ENCODE data around the gene HDAC4. TPM values are rescaled to one million over a fixed set of nuclear protein-coding genes. Genes with fewer than 3 reads are reported as not detected.
"Not testable (repeated sequence)": the region's sequence is repeated elsewhere in the genome, so short reads cannot be mapped to it uniquely, and the experiment has no call there.

The HDAC4 gene
- total RNA-seq, 1 donor from 2014 or later: 7.8 TPM

GRCh38 chr2:239042046-239042445 lies 358.8 kb downstream of the HDAC4 start:
- no peak overlapping the region for H3K4me3 ChIP-seq (ENCODE audit: low read depth, low read length)
- no peak for TF ChIP-seq CTCF (IDR thresholded peaks at IDR 0.05; ENCODE audit: insufficient read depth, low read length, poor library complexity, severe bottlenecking)
- no peak for DNase-seq (ENCODE audit: low read depth)
- no peaks in the 10 kb centered on the region for H3K36me3 ChIP-seq (ENCODE audit: control insufficient read depth, insufficient read depth, low read length)
- H3K27me3 ChIP-seq (ENCODE audit: control insufficient read depth, insufficient read depth, low read length): peaks cover 10% of the 10 kb centered on the region

- H3K27me3 ChIP-seq (ENCODE audit: control insufficient read depth, insufficient read depth, low read length): peaks cover 10% of the 10 kb centered on the region
- H3K36me3 ChIP-seq (ENCODE audit: control insufficient read depth, insufficient read depth, low read length): no peaks in the 10 kb centered on the region
- no peak overlapping the region for H3K4me3 ChIP-seq (ENCODE audit: low read depth, low read length)
- DNase-seq (ENCODE audit: low read depth): no peak
- TF ChIP-seq CTCF (IDR thresholded peaks at IDR 0.05; ENCODE audit: insufficient read depth, low read length, poor library complexity, severe bottlenecking): no peak
These were observed 359.8 kb downstream of the HDAC4 start for GRCh38 chr2:239041062-239041461.

- H3K27me3 ChIP-seq (ENCODE audit: control insufficient read depth, insufficient read depth, low read length): peaks cover 10% of the 10 kb centered on the region
- H3K4me3 ChIP-seq (ENCODE audit: low read depth, low read length): no peak overlapping the region
- no peak for DNase-seq (ENCODE audit: low read depth)
- no peak for TF ChIP-seq CTCF (IDR thresholded peaks at IDR 0.05; ENCODE audit: insufficient read depth, low read length, poor library complexity, severe bottlenecking)
- H3K36me3 ChIP-seq (ENCODE audit: control insufficient read depth, insufficient read depth, low read length): no peaks in the 10 kb centered on the region
These were observed 360.6 kb downstream of the HDAC4 start for GRCh38 chr2:239040152-239040761.

GRCh38 chr2:239039479-239039861 lies 361.4 kb downstream of the HDAC4 start:
- no peak for DNase-seq (ENCODE audit: low read depth)
- H3K27me3 ChIP-seq (ENCODE audit: control insufficient read depth, insufficient read depth, low read length): peaks cover 10% of the 10 kb centered on the region
- no peak overlapping the region for H3K4me3 ChIP-seq (ENCODE audit: low read depth, low read length)
- TF ChIP-seq CTCF (IDR thresholded peaks at IDR 0.05; ENCODE audit: insufficient read depth, low read length, poor library complexity, severe bottlenecking): no peak
- H3K36me3 ChIP-seq (ENCODE audit: control insufficient read depth, insufficient read depth, low read length): no peaks in the 10 kb centered on the region

- no peak for DNase-seq (ENCODE audit: low read depth)
- no peaks in the 10 kb centered on the region for H3K36me3 ChIP-seq (ENCODE audit: control insufficient read depth, insufficient read depth, low read length)
- H3K27me3 ChIP-seq (ENCODE audit: control insufficient read depth, insufficient read depth, low read length): peaks cover 13% of the 10 kb centered on the region
- no peak for TF ChIP-seq CTCF (IDR thresholded peaks at IDR 0.05; ENCODE audit: insufficient read depth, low read length, poor library complexity, severe bottlenecking)
- no peak overlapping the region for H3K4me3 ChIP-seq (ENCODE audit: low read depth, low read length)
These were observed 361.9 kb downstream of the HDAC4 start for GRCh38 chr2:239038773-239039478.

GRCh38 chr2:239038284-239038683 lies 362.5 kb downstream of the HDAC4 start:
- peaks cover 13% of the 10 kb centered on the region for H3K27me3 ChIP-seq (ENCODE audit: control insufficient read depth, insufficient read depth, low read length)
- not testable (repeated sequence) for H3K36me3 ChIP-seq (ENCODE audit: control insufficient read depth, insufficient read depth, low read length); DNase-seq (ENCODE audit: low read depth); H3K4me3 ChIP-seq (ENCODE audit: low read depth, low read length)

Measured in kidney epithelial cell (primary cell).